Cerebellar cortex (tissue), 1 donor: ENCODE data around the gene NMT1.
"Not testable (repeated sequence)": the region's sequence is repeated elsewhere in the genome, so short reads cannot be mapped to it uniquely, and the experiment has no call there.

Source experiments
- DNase-seq: peaks from one replicate; pipeline ENCODE4 v3.0.0-alpha.2; 2015; ENCODE audit warnings: low spot score

The NMT1 gene

DNA sequence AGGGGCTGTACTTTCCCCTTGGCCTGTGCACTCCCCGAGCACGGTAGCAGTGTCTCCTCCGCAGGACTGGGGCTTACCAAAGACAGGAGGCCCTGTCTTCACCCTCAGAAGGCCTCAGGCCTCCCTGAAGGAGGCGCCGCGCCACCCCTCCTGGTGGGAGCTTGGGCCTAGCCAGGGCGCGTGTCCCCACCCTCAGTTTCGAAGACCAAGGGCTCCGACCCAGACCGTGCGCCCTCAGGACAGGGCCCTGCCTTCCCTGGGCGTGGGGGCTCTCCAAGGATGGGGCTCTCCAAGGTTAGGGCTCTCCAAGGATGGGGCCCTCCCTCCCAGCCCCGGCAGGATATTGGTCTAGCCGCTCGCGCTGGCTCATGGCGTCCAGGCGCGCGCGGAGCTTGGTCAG is 59.4 kb downstream of the NMT1 start:
- no peak for DNase-seq

DNA sequence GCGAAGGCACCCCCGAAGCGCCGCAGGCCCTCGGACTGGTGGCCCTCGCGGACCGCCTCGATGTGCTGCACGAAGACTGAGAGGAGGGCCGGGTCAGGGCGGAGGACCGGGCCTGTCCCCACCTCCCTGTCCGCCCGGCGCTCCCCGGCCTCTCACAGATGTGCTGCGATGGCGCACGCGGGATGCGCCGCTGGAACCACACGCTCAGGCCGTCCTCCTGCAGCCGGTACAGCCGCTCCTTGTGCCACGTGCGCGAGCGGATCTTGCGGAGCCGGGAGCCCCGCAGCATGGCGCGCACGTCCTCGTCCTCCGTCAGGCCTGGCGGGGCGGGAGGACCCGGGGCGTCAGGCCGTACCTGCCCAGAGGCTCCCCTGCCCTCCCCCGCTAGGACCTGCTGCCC is 59.9 kb downstream of the NMT1 start:
- DNase-seq: no peak

DNA sequence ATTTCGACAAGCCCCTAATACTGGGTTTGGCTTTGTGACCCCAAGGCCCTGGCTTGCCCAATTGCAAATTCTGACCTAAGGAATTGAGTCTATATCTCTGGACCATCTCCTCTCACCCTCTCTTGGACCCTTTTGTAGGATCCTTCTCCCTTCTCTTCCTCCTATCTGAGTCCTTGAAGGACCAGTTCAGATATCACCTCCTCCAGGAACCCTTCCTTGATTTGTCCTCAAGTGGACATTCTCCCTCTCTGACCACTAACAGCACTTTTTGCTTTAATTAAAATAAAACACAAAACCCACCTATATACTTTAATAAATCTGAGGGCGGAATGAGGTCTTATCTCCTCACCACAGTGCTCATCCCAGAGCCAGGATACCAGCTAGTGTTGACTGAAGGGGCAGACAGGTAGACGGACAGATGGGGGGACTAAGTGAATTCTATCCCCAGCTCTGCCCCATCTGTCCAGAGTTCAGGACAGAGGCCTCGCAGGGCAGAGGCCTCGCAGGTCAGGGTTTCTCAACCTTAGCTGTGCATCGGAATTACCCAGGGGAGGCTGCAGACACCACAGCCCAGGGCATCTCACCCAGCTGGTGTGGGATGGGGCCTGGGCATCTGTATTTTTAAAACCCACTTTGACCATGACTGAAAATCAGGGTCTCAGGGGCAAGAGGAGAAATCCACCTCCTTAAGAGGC is 62.1 kb downstream of the NMT1 start:
- no peak for DNase-seq

DNA sequence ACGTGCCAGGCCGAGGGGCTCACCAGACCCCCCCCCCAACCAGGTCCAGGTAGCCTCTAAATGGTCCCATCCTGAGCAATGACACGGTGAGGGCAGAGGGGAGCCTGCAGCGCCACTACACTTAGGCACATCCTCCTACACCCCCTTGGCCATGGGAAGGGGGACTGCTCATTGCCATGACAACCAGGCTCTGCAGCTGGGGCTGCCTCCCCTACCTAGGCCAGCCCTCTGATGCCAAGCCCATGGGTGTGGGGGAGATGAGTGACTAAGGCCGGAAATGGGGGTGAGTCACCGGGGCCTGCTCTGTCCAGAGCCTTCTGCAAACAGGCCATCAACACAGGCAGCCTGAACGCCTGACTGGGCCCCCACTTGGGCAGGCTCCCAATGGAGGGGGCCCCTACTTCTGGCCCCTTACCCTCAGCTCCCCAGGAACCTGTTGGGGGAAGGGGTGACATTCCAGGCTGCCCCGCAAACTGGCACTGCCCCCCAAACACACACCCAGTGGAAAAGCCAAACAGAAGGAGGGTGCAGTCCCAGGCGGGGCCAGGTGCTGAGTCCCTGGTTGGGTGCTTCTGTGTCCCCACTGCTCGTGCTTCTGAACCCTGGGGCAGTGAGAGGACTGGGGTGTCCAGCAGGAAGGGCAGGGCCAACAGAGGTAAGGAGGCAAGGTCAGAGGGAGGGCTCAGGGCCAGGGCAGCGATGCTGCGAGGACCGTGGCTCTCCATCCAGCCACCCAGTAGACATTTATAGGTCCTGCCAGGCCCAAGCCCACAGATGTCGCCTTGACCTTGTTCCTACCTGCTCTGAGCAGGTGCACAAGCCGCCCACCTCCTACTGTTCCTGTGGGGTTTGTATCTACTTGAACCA is 63.0 kb downstream of the NMT1 start:
- no peak for DNase-seq

DNA sequence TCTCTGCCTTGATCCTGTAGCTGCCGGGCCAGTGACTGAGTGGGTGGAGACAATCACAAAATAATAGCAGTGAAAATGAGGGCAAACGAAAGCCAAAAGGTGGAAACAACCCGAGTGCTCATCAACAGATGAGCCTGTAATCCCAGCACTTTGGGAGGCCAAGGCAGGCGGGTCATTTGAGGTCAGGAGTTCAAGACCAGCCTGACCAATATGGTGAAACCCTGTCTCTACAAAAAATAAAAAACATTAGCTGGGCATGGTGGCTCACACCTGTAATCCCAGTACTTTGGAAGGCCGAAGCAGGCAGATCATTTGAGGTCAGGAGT is 63.6 kb downstream of the NMT1 start:
- not testable (repeated sequence) for DNase-seq

DNA sequence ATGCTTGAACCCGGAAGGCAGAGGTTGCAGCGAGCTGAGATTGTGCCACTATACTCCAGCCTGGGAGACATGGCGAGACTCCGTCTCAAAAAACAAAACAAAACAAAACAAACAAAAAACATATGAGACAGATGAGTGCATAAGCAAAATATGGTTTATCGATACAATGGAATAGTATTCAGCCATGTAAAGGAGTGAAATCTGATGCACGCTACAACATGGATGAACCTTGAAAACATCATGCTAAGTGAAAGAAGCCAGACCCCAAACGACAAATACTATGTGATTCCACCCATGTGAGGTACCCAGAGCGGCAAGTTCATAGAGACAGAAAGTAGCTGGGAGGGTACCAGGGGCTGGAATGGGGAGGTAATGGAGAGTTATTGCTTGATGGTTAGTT is 64.4 kb downstream of the NMT1 start:
- no peak for DNase-seq

DNA sequence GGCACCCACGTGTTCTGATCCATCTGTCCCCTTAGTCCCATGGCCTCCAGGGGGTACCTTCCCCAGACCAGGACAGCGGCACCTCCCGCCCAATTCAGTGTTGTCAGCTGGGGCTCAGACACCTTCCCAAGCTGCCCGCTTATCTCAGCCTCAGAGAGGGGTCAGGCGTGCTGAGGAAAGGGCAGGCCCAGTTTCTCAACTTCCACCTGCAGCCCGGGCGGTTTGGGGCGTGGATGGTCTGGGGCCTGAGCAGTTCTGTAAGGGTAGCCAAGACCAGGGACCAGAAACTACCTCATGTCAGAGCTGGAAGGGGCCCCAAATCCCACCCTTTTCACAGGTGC is 66.1 kb downstream of the NMT1 start:
- no peak for DNase-seq

DNA sequence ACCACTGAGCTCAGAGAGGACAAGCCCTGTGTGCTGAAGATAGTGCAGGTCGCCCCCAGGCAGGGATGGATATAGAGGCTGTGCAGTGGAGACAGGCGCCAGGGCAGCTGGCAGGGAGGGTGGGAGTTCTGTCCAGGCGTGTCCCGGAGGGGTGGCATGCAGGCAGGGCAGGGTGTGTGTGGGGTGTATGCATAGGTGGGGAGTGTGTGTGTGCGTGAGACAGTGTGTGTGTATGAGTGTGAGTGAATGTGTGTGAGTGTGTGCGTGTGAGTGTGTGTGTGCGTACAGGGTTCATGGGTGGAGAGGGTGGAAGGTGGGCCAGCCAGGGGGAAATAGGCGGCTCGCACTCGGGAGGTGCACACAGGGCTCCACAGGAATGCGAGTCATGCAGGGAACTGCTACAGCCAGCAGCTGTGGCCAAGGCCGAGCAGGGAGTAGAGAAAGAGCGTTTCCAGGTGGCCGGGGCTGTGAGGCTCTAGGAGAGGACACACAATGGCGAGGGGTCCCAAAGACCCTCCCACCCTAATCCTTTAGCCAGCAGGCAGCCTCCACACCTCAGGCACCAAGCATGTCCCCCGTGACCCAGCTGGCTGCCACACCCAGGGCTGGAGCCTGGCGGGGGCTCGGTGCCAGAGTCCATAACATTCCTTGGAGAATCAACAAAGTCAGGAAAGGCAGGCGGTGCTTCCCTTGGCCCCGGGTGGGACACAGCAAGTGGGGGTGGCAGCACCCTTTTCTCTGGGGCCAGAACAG is 66.6 kb downstream of the NMT1 start:
- DNase-seq: no peak

DNA sequence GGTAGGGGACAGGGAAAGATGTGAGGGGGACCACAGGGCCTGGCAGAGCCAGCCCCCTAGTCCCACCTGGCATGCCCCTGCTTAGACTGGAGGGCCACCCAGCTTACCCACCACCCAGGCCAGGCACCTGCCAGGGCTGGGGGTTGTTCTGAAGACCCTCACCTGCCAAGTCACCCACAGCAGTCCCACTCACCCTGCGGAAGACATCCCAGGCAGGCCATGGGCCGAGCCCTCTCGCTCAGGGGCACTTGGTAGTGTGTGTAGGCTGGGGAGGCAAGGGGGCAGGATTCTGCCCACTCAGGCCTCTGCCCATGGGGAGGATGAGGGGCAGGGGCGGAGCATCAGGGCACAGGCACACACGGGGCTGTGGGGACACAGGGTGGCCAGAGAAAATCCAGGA is 67.2 kb downstream of the NMT1 start:
- no peak for DNase-seq

DNA sequence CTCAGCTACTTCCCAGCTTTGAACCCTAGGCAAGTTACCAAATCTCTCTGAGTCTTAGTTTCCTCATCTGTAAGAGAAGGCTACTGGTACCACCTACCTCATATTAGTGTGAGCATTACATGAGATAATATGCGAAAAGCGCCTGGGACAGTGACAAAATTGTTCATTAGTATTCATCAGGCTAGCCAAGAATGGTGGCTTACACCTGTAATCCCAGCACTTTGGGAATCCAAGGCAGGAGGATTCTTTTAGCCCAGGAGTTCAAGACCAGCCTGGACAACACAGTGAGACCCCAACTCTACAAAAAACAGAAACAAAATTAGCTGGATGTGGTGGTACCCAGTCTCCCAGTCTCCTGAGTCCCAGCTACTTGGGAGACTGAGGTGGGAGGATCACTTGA is 67.9 kb downstream of the NMT1 start:
- no peak for DNase-seq

DNA sequence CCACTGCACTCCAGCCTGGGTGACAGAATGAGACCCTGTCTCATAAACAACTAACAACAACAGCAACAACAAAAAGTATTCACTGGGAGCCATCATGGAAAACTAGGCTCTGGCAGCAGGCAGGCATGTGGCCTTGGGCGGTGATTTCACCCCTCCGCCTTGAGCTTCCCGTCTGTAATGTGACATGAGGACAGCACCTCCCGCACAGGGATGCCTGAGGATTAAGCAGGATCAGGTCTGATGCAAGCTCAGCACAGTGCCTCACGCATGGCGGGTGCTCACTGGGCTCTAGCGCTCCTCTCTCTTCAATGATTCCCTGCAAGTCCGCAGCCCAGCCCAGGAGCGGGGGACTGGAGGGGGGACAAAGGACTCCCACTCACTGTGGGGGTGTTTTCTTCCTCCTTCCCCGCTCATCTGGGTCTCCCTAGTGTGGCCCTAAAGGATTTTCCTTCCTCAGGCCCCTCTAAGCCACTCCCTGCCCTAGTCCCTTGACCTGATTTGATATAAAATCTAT is 68.4 kb downstream of the NMT1 start:
- DNase-seq: no peak

DNA sequence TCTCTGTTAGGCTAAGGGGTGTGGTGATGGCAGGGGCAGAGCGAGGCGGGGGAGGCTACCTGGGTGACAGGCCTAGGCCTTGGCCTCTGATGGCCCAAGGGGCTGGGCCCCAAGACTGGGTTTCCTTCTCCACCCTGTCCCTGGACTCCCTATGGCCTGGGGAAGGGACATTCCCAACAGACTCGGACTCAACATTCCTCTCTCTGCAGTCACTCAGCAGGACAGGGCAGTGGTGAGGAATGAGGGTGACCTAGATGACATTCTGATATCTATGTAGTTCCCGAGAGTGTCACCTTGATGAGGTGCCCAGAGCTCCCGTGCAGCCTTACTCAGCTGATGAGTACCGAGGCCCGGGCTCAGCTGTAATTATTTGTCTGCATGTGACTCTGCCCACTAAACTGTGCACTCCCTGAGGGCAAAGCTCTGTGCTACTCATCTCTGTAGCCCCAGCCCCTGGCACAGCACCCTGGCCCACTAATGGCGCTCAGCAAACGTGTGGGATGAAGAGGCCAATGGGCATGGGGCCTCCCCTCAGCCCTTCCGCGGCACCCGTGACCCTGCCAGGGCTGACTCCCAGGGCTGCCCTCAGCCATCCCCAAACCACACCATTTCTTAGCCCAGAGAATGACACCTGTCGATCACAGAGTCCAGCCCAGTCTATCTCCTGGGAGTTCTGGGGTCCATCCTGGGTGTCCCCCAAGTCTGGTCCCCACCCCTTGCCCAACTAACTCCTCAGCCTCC is 69.0 kb downstream of the NMT1 start:
- DNase-seq: no peak

DNA sequence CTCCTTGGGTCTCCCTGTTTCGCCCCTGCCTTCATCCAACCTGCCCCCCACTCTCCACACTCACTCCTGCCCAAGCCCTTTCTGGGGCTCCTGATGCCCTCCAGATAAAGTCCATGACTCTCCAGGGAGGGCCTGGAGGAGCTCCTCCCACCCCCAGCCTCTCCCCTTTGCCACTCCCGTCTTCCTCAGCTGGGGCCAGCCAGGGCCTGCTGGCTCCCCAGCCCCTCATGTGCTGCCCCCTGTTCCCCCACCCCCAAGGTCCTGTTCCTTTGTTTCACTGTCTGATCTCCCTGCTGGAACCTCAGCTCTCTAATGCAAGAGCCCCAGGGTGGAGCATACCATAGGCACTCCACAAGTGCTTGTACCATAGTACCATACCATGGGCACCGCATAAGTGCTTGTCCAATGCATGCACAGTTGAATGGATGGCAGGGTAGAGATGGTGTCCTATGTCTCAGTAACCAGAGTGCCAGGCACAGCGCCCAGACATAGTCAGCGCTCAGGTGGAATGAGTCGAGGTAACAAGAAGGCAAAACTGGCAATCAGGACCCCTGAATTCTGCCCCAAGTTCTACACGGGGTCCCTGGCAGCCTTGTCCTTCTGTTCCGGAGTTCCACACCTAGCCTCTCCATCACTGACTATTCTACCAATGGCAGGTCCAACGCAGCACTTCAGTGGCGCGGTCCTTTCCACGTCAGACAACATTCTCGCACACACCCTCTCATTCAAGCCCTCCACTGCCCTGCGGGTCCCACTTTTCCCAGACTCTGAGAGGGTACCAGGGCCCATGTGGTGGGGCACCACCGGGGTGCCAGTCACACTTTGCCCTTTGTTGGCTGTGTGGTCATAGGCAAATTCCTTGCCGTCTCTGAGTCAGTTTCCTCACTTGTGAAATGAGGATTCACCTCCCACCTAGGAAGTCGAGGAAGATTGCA is 69.8 kb downstream of the NMT1 start:
- no peak for DNase-seq

DNA sequence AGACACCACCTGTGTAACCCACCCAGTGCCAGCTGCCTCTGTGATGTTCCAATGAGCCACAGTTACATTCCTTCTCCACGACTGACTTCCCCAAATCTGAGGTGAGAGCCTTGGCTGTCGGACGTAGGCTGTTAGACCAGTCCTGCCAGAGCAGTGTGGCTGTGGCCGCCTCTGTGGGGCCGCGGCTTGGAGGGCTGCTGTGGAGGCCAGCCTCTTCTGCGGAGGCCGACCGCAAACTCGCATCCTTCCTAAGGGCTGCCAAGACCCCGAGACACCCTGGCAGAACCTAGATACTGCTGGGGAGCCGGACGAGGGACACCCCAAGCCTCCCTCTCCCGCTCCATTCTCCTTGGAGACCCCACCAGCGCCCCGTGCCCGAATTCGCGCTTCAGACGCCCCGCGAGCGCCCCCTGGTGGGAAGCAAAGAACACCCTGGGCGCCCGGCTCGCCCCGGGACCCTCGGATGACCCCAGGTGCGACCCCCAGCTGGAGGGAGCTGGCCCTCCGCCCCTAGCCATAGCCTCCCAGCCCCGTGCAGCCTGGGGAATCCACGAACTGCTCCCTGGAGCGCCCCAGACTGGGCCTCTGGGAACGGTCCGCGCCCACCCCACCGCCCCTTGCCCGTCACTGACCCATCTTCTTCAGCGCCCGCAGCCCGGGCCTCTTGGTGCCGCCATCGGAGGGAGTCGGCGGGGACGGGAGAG is 70.7 kb downstream of the NMT1 start:
- DNase-seq: no peak

DNA sequence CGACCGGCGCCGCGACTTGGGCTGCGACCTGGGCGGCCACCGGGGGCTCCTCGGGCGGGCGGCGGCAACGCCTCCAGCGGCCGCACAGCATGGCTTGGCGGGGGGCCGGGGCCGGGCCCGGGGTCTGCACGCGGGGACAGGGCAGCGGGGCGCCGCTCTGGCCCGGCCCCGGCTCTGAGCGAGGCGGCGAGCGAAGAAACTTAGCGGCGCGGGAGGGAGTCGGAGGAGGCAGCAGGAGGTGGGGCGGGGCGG is 71.1 kb downstream of the NMT1 start, which contains the start of gene PLCD3:
TSS of gene PLCD3 (minus strand) at position 196 of the 252 bp plus-strand sequence. CDS start at position 91, 105 bp downstream.
- DNase-seq: no peak

DNA sequence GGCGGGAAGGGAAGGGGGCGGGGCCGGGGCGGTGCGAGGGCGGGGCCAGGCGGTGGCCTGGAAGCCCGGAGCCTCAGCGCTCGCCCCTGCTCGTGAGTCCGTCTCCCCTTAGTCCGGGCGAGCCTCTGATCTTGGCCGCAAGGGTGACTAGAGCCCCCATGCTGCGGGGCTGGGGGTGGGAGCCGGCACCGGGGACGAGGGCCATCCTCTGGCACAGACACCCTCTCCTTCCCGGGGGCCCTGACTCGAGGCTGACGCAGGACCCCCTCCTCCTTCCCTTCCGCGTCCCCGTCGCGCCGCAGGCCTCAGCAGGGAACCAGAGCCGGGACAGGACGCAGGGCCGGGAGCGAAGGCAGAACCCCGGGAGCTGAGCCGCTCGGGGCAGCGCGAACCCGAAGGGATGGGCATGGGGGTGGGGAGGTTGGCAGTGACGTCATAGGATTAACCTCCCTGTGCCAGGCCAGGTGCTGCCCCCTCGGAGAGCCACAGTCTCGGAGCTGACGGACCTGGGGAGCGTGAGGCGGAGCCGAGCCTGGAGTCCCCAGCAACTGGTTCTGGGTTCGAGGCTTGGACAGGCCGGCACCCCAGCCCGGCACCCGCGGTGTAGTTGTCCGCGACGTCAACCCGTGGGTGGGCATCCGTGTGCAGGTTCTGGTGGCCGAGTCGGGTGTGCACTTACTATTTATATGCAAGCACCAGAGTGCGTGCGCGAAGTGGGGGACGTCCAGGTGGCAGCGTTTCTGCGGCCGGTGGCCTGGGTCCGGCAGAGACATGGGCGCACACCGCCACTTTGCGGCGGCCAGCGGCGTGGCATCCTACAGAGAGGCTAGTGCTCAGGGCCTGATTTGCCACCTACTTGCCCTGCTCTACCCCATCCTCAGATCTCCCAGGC is 71.7 kb downstream of the NMT1 start:
- DNase-seq: peak; percentile 80

DNA sequence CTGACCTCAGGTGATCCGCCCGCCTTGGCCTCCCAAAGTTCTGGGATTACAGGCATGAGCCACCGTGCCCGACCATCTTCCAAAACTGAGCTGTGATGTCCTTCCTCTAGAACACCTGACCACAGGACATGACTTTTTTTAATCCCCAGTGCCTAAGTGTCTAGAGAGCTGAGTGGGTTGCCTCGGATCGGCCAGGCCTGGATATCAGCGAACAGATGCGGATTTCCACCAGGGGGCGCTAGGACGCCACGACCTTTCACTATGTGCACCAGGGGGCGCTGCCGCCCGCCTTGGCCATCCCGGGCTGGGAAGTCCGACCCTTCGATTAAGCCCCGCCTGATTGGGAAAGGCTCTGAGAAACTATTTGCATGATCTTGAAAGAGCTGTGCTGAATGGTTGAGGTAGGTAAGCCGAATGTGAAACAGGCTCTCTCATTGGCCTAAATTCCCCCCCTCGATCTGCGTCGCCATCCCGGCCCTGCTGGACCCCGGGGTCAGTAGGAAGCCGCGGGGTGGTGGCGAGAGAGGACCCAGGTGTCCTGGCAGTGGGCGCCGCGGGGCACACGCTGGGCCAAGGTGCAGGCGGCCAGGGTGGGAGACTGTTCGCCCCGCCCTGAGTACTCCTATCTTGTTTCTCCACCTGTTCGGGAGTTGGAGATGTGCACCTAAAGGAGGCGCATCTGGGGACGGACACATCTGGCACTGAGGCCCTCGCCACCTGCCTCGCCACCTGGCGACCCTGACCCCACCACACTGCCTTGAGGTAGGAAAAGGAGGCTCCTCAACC is 74.3 kb downstream of the NMT1 start, which contains the start of gene ACBD4:
TSS of gene ACBD4 (plus strand) at position 496 of the 786 bp plus-strand sequence. CDS start 458 bp downstream, outside the sequence.
- DNase-seq: peak; percentile 99

DNA sequence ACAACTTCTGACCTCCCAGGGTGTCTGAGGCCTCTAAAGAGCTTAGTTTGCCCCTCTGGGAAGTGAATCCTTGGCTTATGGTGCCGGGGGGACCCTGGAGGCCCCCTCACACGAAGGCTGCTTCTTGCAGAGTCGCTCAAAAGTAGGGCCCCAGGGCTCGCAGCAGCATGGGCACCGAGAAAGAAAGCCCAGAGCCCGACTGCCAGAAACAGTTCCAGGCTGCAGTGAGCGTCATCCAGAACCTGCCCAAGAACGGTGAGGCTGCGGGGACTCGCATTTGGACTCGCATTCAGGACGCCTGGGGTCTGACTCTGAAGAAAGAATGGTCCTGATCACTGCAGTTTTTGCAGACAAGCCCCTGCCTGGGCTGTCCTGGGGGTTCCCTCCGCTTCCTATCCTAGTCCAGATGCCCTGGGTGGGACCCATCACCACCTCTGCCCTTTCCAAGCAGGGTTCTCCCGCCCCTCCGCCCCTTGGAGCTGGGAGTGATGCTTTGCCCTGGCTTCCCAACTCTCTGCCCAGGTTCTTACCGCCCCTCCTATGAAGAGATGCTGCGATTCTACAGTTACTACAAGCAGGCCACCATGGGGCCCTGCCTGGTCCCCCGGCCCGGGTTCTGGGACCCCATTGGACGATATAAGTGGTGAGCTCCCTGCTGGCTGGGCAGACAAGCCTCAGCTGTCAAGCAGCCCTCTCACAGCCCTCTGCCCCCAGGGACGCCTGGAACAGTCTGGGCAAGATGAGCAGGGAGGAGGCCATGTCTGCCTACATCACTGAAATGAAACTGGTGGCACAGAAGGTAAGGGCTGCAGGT is 75.1 kb downstream of the NMT1 start:
- no peak for DNase-seq
